OCI-M1 (cell line): ENCODE results near the gene TMEM53.

Experiments
- DNase-seq: peaks from one replicate; lab custom pipeline; 2025; lab: John Stamatoyannopoulos, UW

Gene TMEM53

DNA sequence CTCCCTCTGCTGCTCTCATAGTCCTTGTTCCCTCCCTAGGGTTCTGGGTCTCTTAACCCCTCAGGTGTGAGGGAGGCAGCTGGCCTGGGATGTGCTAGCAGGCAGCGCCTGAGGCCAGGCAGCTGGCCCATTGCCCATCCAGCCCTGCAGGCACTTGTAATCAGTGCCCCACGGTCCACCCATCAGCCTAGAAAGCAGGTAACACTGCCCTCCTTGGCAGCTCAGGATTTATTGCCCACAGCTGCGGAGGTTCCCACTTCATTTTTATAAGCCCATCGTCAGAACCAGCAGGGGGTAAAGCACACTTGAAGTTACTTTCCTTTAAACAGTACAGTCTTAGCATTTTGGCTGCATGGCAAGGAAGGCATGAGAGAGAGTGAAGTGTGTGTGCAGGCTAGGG, 70.6 kb downstream of the TMEM53 start:
- DNase-seq: no peak
